HG03354 (cell line): ENCODE data around the gene H6PD.

ENCODE experiments used
- ATAC-seq: cut with Tn5 transposase; IDR thresholded peaks from one replicate; pipeline ENCODE4 v1.9.1; 2021; ENCODE audit warnings: mild to moderate bottlenecking; ENCODE audit not compliant: unreplicated experiment, poor library complexity, severe bottlenecking

H6PD gene, protein sequence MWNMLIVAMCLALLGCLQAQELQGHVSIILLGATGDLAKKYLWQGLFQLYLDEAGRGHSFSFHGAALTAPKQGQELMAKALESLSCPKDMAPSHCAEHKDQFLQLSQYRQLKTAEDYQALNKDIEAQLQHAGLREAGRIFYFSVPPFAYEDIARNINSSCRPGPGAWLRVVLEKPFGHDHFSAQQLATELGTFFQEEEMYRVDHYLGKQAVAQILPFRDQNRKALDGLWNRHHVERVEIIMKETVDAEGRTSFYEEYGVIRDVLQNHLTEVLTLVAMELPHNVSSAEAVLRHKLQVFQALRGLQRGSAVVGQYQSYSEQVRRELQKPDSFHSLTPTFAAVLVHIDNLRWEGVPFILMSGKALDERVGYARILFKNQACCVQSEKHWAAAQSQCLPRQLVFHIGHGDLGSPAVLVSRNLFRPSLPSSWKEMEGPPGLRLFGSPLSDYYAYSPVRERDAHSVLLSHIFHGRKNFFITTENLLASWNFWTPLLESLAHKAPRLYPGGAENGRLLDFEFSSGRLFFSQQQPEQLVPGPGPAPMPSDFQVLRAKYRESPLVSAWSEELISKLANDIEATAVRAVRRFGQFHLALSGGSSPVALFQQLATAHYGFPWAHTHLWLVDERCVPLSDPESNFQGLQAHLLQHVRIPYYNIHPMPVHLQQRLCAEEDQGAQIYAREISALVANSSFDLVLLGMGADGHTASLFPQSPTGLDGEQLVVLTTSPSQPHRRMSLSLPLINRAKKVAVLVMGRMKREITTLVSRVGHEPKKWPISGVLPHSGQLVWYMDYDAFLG

DNA sequence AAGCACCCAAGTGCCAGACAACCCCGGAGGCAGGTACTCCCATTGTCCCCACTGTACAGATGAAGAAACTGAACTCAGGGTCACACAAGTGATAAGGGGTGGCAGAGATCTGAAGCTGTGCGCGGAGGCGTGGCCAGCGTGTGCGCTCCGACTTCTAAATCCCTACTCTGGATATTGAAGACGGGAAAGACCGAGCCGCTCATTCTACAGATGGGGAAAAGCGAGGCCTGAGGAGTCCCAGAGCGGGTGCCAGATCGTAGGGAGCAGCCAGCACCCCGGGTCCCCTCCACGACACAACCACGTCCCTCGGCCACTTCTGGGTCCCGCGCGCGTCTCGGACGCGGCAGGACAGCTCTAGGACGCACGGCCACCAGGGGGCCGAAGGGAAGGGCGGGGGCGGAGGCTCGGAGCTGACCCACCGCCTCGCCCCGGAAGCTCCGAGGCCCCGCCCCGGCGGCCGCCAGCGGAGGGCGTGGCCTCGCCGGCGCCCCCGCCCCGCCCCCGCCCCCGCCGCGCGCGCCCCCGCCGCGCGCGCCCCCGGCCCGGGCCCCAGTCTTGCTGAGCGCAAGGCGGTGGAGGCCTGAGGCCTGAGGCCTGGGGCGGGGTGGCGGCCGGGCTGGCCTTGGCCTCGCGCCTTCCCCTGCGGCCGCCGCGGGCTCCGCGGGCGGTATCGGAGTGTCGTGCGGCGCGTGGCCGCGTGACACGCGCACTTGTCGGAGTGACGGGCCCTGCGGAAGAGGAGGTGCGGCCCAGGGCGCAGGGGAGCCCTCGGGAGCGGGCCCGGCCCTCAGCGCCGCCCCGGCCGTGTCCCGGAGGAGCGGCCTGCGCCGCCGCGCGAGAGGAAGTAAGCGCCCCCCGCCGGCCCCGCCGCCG lies at the start of gene H6PD:
Gene H6PD (plus strand): TSS at position 552 of the 873 bp plus-strand sequence. CDS start 10,161 bp downstream, outside the sequence.
- ATAC-seq: peak; percentile 71

DNA sequence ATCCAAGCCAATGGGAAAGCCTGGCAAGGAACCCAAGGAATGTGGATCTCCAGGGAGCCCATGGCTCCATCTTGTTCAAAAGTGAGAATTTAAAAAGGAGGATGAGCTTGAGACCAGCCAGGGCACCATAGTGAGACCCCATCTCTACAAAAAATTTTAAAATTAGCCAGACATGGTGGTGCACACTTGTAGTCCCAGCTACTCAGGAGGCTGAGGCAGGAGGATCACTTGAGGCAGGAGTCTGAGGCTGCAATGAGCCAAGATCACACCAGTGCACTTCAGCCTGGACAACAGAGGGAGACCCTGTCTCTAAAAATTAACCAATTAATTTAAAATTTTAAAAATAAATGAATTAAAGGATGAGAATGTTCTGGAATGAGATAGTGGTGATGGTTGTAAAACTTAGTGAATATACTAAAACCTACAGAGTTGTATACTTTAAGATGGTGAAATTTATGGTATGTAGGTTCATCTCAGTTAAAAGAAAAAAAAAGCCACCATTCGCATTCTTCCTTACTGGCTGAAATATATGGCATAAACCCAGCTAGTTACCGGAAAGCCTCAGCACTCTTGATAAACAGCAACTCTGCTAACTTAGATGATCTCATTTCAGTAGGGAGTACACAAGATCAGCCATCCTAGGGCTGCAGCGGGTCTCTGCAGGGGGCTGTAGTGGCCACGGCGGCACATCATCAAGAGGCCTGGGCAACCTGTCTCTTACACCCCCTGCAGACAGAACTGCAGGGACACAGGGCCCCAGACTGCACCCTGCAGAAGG lies 48.3 kb upstream of the H6PD start:
- no peak for ATAC-seq

DNA sequence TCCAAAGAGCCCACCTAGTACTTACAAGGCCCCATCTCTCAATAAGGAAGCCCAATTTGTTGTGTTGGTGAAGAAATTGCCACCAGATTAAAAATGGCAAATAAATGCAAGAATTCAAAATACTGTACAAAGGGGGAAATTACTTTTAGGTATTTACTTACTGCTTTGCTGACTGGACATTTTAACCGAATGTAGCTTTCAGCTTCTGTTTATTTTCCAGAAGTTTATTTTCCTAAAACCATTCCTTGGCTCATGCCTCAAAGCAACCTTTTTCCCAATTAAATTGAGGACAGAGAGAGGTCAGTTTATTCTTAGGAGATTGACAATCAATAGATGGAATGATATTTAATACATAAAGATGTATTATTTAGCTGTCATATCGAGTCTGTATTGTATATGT lies 47.6 kb upstream of the H6PD start:
- ATAC-seq: no peak

DNA sequence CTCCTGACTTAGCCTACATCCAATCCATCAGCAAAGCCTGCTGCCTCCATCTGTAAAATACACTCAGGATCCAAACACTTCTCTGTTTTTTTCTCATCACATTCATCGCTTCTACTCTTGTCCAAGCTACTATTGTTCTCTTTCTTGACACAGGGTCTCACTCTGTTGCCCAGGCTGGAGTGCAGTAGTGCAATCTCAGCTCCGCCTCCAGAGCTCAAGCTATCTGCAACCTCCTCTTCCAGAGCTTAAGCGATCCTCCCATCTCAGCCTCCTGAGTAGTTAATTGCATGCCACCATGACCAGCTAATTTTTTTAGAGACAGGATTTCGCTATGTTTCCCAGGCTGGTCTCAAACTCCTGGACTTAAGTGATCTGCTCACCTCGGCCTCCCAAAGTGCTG lies 44.3 kb upstream of the H6PD start:
- no peak for ATAC-seq

DNA sequence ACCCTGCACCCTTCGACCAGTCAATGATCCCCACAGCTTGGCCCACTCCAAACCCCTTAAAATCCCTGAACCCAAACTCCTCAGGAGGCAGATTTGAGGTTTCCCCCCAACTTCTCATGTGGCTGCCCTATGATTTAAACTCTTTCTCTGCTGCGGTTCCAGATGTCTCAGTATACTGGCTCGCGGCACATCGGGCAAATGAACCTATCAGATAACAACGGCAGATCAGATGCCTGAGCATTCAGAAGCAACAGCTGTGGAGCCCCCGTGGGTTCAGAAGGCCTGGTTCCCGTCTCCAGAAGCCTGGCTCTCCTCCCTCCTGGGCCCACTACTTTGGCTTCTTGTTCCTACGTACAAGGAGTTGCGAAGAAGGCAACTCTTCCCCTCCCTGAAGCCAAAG lies 43.3 kb upstream of the H6PD start:
- ATAC-seq: no peak

DNA sequence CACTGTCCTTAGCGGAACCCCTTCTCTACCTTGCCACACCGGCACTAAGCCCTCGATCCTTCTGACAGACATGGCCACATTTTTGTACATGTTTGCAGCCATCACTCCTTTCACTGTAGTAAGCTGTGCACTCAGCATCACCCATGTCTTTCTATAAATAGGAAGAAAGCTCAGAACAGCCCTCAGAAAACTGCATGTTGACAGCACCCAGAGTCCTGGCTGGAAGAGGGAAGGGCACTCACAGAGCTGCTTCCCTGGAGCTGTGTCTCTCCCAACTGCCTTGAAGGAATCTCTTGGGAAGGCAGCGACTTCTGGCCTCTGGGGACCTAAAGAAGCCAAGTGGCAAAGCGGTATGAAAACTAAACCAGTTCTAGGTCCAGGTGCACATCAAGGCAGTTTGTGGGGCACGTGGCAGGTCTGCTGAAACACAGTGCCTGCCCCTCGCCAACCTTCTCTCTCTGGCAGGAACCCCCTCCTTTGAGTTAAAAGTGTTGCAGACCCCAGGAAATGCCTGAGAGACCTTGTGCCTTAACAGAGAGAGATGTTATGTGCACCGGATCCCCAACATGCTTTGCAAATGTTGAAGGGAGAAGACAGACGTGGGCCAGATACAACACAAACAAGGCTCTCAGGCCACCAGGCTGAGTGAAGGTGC lies 41.9 kb upstream of the H6PD start:
- ATAC-seq: no peak

DNA sequence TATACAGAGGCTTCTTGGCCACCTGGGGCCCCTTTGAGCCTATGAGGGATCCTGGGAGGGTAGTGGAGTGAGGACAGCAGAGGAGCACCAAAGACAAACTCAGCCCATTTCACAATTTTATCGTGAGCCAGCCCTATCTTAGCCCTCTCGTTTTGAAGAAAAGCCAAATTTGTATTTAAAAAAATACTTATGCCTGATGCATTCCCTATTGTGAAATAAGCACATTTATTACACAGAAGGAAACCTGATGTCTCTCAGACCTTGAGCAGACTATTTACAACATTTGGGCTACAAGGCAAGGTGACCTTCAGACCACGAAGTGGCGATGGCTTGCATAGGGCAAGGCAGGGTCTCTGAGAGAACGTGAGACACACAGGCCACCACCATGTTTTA lies 41.3 kb upstream of the H6PD start:
- no peak for ATAC-seq

DNA sequence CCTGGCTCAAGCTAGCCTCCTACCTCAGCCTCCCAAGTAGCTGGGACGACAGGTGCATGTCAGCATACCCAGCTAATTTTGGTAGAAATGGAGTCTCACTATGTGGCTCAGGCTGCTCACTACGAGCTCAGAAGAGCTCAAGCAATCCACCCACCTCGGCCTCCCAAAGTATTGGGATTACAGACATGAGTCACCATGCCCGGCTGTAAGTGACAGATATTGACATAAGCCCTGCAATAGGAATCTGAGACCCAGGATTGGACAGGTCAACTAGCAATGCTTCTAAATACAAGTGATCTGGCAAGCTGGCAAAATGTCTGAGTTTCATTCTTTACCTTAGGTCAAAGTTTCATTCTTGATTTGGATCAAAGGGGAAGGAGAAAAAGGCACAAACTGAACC lies 40.5 kb upstream of the H6PD start:
- ATAC-seq: no peak

DNA sequence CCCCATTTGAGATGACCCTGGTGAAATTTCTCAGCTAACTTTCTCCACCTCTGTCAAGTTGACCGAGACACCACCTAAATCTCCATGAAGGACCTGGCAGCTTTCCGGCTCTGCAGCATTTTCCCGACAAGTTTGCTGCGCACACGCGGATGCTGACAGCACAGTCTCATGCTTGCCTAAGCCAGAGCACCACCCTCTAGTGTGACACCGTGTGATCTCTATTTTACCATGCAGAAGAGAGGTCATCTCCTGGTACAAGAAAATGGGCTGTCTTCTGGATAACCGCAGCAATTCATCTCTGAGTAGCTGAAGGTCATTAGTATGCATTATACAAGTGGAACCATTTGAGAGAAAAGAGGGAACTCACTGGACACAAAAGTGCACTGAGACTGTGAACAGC lies 38.9 kb upstream of the H6PD start:
- no peak for ATAC-seq

DNA sequence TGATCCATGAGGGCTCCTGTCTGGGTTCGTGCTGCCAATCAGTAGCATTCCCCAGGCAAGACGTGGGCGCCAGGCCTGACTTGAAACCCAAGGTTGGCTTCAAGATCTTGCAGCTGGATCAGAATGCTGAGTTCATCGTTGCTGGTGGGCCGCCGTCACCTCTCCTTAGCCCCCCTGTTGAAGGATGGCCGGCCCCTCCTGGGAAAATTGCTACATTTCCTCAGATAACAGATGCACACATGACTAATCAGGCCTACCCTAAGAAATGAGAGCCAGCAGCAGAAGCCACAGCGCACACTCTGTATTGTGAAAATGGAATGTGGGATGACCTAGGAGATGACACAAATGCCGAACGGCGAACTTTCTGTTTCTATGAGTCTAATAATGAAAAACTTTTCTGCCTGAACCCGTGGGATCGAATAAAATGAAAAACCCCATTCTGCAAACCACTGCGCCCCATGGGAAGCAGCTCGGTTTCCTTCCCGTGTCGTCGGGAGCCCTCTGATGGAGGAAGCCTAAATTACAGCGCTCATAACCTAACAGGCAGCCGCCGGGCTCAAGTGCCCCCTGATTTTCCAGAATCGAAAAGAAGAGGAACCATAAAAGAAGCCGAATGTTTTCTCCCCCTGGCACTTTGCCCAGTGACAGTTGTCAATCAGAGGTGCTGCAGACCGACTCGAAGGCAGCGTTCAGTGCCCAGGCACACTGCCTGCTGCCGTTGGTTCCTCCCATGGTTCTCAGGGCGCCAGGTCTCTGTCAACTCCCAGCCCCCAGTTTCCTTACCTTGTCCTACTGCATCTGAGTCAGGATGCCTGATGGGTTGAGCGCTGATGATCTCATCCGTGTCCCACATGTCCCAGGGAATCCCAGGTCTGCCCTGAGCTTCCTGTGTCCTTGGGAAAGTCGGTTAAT lies 38.2 kb upstream of the H6PD start:
- no peak for ATAC-seq

DNA sequence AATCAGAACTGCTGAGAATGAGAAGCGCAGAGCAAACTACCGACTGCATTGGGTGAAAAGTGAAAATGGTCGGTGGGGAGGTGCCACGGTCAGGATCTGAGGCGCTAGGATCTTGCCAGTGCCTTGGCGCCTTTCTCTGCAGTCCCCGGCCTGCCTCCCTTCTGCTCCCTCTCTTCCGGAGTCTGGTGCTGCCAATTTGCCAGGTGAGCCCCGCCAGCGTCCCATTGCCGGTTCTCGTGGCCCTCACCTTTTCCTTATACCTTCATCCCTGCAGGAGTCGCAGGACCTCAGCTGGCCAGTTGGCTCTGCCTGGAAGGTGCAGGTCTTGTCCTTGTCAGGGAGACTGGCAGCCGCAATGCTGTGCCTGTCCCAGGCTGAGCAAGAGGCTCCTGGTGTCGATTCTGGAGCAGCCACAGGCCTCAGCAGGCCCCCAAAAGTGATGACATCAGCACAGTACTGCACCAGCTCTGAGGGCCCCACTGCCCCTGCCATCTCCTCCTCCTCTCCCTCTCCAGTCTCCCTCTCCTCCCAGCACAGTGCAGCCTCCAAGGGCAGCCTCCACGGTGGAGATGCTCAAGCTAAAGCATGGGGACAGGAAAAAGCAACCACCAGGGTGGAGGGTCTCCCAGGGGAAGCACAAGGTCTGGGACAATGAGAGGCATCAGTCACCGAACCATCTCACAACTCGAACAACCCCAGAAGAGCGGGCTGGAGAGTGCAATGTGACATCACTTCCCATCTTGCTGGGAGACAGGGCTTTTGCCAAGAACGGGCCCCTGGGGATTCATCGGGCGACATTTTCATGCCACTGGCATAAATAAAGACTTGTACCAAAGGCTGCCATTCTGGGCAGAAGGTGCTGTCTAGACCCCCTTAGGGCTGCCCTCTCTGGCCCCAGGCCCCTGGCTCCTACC lies 37.1 kb upstream of the H6PD start:
- no peak for ATAC-seq

DNA sequence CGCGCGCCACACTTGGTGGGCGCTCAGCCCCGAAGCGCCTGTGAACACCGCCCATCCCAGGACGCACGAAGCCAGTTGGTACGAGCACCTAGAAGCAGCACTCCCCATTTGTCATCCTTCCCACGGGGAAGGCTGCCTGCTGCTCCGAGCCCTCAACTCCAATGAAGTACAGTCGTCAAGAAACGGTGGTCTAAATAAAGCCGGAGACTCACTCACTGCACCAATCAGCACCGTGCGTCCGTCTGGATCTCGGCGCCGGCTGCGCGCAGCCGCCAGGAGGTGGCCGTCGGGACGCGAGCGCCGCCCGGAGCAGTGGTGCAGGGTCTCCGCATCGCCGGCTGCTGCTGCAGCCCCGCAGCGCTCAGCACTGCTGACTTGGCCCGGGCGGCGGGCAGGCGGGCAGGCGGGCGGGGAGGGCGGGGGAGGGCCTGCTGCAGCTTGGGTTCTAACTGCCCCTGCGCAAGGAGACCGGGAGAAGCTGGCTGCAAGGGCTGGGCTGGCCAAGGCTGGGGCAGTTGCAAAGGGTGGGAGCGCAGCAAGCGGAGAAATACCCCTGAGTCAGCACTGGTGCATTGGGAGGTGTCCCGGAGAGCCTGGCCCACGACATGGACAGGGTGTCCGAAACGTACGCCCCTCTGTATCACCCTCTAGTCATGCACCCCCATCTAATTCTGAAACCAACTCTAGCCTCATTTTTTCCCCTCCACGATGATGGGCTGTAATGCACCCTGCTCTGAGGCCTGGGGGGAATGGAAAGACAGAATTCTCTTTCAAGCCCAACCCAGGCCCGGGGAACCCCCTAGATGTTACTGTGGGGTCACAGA lies 35.8 kb upstream of the H6PD start:
- no peak for ATAC-seq

DNA sequence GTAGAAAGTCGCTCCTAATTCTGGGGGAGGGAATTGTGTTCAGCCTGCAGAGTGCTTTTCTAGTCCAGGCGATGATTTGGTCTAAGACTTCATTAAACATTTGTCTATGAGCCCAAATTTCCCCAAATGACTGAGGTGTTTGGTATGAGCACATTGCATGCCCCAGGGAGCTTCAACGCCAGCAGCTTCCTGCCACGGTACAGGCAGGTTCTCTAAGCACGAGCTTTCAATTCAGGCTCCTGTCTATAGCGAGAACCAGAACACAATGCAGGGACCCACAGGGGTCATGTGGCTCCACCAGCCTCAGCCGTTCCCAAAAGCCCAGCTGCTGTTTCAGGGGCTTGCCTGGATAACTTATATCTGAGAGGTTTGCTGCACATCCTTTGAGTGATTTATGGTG lies 34.1 kb upstream of the H6PD start:
- no peak for ATAC-seq

DNA sequence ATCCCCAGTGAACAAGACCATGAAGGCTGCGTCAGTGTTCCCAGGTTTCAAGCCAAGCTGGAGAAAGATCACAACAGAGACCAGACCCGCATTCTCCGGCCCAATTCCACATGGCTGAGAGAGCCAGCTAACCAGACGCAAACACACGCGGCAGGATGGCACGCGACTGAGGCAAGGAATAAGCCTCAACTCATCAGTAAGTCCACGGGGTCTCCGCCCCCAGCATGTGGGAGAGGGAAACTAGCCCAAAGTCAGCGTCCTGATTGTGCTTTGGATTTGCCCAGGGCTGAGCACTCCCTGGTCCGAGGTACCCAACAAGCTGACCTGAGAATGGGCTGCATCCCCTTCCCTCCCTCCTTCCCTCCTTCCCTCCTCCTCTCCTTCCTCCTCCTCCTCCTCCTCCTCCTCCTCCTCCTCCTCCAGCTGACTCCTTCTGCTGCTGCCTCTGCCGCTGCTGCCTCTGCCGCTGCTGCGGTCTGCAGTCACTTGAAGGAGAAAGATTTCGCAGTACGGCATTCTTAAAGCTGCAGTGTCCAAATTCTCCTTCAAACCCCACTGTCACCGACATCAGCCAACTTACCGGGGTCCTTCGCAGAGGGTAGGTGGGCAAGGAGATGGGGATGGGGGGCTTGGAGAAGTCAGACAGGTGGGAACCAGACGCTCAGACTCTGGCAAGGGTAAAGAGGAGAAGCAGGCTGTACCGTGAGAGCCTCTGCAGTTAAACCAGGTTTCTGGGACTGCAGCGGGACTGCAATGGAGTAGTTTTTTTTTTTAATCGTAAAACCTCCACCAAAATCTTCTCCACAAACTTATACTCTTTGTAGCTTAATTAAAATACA lies 33.0 kb upstream of the H6PD start:
- ATAC-seq: no peak

DNA sequence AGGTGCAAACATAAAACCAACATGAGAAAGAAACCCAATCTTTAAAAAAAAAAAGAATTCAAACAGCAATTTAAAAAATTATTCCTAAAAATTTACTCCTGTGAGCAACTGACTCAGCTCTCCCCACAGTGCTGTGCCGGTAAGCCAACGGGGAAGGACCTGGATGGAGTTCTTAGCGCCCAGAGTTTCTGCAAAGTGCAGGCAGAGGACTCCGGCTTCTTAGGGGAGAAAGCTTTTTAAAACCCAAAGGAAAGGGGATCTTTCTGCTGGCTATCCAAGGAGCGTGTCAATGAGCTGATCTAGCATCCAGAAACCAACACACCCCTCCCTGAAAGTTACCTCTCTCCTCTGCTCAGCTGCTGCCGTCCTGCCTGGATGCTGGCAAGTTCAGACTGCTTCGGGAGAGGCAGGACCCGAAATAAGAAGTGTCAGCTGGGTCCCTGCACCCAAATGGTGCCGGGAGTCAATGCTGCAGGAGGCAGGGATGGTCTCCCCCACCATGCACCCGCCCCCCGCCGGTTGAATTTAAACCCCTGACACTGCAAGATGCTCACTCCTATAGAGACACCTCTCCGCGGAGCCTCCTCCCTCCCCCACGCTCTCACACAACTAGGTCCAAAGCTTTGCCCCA lies 32.2 kb upstream of the H6PD start:
- ATAC-seq: no peak
